Mesothelial cell of epicardium (in vitro differentiated cells): ENCODE data around the gene PITRM1. TPM values are rescaled to one million over a fixed set of nuclear protein-coding genes. Genes with fewer than 3 reads are reported as not detected.

Experiments used
- DNase-seq, 2 experiments: peaks; one replicate each; pipeline ENCODE4 v3.0.0; 2021; ENCODE audit warnings: low spot score in 2 of 2; ENCODE audit not compliant: unreplicated experiment in 2 of 2
- H3K27ac Mint-ChIP-seq: 2 replicates; pipeline ENCODE4 v1.8.0; 2021; ENCODE audit warnings: mixed read lengths
- H3K27me3 Mint-ChIP-seq: 2 replicates; pipeline ENCODE4 v1.8.0; 2021; ENCODE audit warnings: low read depth, mixed read lengths
- H3K36me3 Mint-ChIP-seq: 2 replicates; pipeline ENCODE4 v1.8.0; 2021; ENCODE audit warnings: mixed read lengths
- H3K4me1 Mint-ChIP-seq: 2 replicates; pipeline ENCODE4 v1.8.0; 2021; ENCODE audit warnings: mixed read lengths
- H3K4me3 Mint-ChIP-seq: 2 replicates; pipeline ENCODE4 v1.8.0; 2021; ENCODE audit warnings: mild to moderate bottlenecking, moderate library complexity, mixed read lengths
- H3K9me3 Mint-ChIP-seq: 2 replicates; pipeline ENCODE4 v1.8.0; 2021; ENCODE audit warnings: mixed read lengths
- total RNA-seq: library from RNA; stranded (reverse); gene quantifications from 3 replicates; pipeline ENCODE4 v1.2.1, GENCODE V29; 2021
- TF ChIP-seq, protein P1 (sequence below): fragments of 200-600 bp; sonication (generic); IDR thresholded peaks from one replicate; pipeline ENCODE4 v1.5.0; 2021; ENCODE audit warnings: antibody characterized with exemption; ENCODE audit not compliant: unreplicated experiment

Gene PITRM1
- total RNA-seq, 1 donor from 2014 or later, result 75.5 TPM

DNA sequence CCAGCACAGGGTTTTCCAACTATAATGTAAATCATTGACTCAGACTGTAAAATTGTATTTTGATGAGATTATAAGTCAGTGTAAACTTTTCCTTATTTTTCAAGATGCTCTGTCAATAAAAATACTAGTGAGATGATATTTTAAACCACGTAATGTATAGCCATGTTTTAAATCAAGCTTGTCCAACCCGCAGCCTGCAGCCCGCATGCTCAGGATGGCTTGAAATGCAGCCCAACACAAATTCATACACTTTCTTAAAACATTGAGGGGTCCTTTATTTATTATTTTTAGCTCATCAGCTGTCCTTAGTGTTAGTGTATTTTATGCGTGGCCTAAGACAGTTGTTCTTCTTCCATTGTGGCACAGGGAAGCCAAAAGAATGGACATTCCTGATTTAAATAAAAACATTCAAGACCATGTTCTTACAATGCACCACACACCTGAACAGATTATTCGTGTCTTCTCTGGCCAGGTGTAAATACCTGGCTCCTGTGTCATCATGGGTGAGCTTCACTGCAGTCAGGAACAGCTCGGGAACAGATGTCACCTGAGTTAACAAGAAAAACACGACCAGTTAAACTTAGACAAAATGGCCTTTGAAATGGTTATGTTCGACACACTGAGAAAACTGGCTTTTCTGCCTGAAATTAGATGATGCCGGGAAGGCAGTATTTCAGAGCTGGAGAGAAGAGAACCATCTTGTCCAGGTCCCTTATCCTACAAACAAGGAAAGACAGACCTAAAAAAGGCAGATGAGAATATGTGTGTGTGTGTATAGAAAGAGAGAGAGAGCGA, 5.9 kb downstream of the PITRM1 start:
- peak overlapping the region; percentile 50 for H3K27ac Mint-ChIP-seq
- no peak overlapping the region for H3K4me3 Mint-ChIP-seq
- peaks cover 18% of the 10 kb centered on the region for H3K4me1 Mint-ChIP-seq
- no peaks in the 10 kb centered on the region for H3K9me3 Mint-ChIP-seq
- peaks cover 38% of the 10 kb centered on the region for H3K36me3 Mint-ChIP-seq
- no peak for DNase-seq
- no peaks in the 10 kb centered on the region for H3K27me3 Mint-ChIP-seq
- TF ChIP-seq, protein P1, sequence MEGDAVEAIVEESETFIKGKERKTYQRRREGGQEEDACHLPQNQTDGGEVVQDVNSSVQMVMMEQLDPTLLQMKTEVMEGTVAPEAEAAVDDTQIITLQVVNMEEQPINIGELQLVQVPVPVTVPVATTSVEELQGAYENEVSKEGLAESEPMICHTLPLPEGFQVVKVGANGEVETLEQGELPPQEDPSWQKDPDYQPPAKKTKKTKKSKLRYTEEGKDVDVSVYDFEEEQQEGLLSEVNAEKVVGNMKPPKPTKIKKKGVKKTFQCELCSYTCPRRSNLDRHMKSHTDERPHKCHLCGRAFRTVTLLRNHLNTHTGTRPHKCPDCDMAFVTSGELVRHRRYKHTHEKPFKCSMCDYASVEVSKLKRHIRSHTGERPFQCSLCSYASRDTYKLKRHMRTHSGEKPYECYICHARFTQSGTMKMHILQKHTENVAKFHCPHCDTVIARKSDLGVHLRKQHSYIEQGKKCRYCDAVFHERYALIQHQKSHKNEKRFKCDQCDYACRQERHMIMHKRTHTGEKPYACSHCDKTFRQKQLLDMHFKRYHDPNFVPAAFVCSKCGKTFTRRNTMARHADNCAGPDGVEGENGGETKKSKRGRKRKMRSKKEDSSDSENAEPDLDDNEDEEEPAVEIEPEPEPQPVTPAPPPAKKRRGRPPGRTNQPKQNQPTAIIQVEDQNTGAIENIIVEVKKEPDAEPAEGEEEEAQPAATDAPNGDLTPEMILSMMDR, result no peak

DNA sequence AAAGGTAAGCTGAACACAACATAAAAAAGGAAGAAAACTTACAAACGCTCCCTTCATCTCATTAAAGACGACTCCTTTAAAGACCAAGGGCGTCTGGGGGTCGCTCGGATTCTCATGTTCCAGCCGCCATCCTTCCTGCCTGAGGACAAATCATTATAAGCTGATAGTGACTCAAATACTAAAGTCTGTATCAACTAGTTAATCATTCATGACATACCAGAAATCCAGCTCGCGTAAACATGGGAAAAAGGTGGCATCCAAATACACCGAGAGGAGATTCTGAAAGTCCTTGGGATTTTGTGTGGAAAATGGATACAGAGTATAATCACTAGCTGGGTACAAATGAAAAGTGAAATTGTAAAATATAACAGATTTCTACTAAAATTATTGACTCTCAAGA, 7.4 kb downstream of the PITRM1 start:
- no peak for DNase-seq
- Mint-ChIP-seq H3K4me1 (peaks cover 14% of the 10 kb centered on the region), H3K27me3 (no peaks in the 10 kb centered on the region), H3K36me3 (peaks cover 44% of the 10 kb centered on the region), H3K9me3 (no peaks in the 10 kb centered on the region), H3K27ac (peak overlapping the region; percentile 45), H3K4me3 (no peak overlapping the region)
- TF ChIP-seq, protein P1, result no peak

DNA sequence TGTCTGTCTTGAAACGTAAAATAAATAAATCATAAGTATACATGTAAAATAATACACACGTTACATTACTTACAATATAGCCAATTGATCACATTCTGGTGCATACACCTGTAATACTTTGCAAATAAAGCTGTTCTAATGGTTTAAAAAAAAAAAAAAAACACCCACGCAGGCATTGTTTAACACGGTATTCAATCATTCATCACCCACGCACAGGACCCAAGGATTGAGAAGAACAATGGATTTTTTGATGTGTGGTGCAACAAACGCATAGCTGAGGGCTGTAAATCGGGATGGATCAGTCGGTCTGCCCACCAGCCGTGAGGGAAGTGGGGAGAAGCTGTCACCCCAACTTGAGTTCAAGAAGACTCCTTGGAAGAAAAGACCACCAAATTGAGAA, 8.7 kb downstream of the PITRM1 start:
- Mint-ChIP-seq H3K4me3 (no peak overlapping the region), H3K27ac (no peak overlapping the region), H3K27me3 (no peaks in the 10 kb centered on the region), H3K9me3 (no peaks in the 10 kb centered on the region), H3K4me1 (peaks cover 14% of the 10 kb centered on the region), H3K36me3 (peaks cover 49% of the 10 kb centered on the region)
- DNase-seq, result no peak
- TF ChIP-seq, protein P1, result no peak

DNA sequence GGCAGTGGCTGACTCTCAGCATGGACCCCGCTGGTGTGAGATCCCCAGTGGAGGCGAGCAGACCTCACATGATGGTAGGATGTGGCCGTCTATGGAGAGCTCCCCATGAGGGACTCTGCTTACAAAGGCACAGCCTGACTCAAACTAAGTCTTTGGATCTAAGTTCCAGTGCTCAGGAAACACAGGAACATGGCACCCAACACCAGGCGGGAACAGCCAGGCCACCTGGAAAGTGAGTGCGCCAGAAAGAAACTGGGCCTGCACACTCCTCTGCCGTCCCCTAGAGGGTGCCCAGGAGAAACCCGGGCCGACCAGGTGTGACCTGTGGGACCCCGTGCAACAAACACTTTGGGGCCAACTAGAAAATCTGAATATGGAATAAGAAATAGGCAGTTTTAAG, 10.0 kb downstream of the PITRM1 start:
- Mint-ChIP-seq H3K4me1 (peaks cover 14% of the 10 kb centered on the region), H3K27me3 (no peaks in the 10 kb centered on the region), H3K9me3 (no peaks in the 10 kb centered on the region), H3K36me3 (peaks cover 51% of the 10 kb centered on the region), H3K27ac (no peak overlapping the region), H3K4me3 (no peak overlapping the region)
- TF ChIP-seq, protein P1, result no peak
- no peak for DNase-seq

DNA sequence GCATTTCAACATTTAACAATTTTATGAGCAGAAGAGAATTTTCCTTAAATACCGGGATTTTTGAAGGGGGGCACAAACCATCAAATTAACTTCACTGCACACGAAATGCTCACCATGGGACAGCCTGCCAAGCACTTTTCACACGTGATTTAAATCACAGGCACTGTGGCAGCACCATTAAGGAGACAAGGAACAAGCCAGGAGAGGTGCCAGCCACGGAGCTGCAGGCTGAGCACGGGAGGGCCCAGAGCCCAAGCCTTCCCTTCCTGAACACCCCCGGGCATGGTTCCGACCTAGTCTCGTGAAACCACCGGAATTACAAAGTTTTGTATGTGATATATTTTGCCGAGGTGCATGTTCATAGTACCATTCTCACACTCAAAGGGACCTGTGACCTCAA, 13.4 kb downstream of the PITRM1 start:
- no peak for DNase-seq
- Mint-ChIP-seq H3K4me3 (no peak overlapping the region), H3K27me3 (no peaks in the 10 kb centered on the region), H3K9me3 (no peaks in the 10 kb centered on the region), H3K27ac (no peak overlapping the region), H3K36me3 (peaks cover 63% of the 10 kb centered on the region), H3K4me1 (no peaks in the 10 kb centered on the region)
- TF ChIP-seq, protein P1, result no peak
